ENCODE measurements around the gene MAGI2. TPM values are rescaled to one million over a fixed set of nuclear protein-coding genes. Genes with fewer than 3 reads are reported as not detected.
"Not testable (repeated sequence)": the region's sequence is repeated elsewhere in the genome, so short reads cannot be mapped to it uniquely, and the experiment has no call there.

The MAGI2 gene
- polyA plus RNA-seq, 4 donors, result 32.0 to 38.7 (median 33.7) TPM

DNA sequence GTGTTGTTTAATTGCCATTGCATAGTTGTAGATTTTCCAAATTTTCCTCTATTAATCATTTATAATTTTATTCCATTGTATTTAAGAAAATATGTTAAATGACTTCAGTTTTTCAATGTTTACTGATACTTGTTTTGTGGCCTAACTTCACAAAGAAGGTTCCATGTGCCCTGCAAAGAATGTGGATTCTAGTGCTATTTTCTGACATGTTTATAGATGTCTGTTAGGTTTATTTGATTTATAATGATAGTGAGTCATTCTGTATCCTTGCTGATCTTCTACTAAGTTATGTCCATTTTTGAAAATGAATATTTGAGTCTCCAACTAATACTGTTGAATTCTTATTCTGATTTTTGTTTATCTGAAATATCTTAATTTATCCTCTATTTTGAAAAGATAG is 369.0 kb downstream of the MAGI2 start:
- DNase-seq (ENCODE audit: low read depth in 4 of 4, low spot score in 2 of 4), result no peak

DNA sequence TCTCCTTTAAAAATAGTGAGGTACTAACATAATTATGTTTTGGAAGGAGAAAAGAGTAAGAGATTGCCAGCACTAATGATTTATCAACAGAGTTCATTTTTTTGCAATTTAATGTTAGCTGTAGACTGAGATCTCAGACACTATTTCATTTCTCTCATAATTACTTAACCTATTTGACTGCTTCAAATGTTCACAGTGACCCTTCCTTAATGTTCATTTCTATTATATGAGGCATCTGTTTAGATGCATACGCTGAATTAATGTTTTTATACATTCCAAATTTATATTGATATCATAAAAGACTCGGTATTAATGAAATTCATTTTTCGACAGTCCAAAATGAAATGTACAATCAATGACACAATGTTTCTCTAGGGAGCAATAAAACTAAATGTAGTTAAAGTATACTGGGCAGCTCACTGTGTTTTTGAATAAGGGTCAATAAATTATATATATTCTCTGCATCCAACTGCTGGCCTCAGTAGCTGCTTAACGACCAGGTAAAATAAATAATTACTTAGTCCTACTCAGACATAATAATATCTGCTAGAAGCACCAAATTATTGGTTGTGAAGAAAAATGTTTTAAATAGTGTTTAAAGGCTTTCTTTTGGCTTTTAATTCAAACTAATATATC is 373.4 kb downstream of the MAGI2 start:
- no peak for DNase-seq (ENCODE audit: low read depth in 4 of 4, low spot score in 2 of 4)

DNA sequence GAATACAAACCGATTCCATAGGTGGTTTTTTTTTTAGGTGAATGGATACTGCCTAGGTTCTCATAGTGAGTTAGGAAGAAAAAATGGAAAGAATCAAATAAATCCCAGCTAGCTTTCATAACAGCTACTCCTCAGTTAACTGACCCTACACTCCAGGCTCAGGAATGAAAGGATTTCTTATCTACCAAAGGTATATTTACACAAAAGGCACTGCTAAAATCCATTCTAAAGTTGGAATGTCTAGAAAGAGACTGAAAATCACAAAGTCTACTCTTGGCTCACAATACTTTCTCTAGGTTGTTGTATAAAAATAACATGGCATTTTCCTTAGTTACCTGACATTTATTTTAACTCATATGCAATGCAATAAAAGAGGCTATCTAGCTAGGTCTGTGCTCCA is 375.2 kb downstream of the MAGI2 start:
- DNase-seq (ENCODE audit: low read depth in 4 of 4, low spot score in 2 of 4), result no peak

DNA sequence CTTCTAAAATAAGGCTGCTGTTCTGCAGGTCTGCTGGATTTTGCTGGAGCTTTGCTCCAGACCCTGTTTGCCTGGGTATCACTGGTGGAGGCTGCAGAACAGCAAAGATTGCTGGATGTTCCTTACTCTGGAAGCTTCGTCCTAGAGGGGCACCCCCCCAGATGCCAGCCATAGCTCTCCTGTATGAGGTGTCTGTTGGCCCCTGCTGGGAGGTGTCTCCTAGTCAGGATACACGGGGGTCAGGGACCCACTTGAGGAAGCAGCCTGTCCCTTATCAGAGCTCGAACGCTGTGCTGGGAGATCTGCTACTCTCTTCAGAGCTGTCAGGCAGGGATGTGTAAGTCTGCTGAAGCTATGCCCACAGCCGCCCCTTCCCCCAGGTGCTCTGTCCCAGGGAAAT is 382.3 kb downstream of the MAGI2 start:
- DNase-seq (ENCODE audit: low read depth in 4 of 4, low spot score in 2 of 4), result not testable (repeated sequence)

DNA sequence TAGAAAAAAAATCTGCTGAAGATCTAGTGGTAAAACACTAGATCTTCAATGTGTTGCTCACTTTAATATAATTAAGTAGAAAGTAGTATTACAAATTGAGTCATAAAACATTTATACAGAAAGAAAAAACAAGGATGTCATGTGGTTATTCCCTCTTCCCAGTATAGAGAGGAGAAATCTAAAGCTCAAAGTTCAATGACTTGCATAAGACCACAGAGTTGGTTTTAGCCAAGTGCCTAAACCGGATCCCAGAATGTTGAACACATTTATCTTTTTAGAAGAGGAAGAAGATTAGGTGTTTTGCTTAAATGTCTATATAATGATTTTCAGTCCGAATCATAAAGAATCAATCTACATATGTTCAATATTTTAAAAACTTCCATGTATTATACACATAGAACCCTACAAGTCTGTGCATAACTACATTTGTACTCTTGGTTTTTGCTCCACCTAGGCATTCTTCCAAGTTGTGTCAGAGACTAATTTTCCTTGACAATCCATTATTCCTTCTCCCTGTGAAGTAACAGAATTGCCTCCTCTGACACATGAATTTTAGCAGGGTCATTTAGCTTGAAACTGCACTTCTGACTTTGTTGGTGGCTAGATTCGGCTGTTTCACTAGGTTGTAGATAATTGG is 389.2 kb downstream of the MAGI2 start:
- DNase-seq (ENCODE audit: low read depth in 4 of 4, low spot score in 2 of 4), result no peak

DNA sequence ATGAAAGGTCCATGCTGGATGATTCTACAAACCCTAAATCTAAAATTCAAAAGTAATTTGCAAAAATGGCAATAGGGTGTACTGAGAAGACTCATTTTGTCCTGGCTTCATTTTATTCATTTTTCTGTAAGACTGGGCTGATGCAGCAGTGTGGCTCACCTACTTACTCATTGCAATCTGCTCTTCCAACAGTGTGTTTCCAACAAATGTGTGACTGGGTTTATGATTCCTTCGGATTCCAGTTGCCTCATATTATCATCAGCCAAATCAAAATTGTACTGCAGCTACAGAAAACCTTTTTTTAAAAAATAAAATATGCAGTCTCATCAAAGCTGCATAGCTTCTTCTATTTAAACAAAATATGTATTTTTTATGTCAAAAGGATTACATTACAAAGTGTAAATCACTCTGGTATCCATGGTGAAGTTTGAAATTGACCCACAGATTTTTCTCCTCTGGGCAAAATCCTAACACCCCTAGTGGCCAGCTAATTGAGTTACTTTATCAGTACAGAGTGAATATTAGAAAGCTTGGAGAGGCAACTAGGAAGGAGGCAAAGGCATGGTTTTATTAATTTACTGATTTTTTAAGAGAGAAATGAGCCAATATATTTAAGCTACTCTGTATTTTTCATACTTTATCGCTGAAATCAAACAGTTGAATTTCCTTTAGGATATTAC is 390.3 kb downstream of the MAGI2 start:
- no peak for DNase-seq (ENCODE audit: low read depth in 4 of 4, low spot score in 2 of 4)

DNA sequence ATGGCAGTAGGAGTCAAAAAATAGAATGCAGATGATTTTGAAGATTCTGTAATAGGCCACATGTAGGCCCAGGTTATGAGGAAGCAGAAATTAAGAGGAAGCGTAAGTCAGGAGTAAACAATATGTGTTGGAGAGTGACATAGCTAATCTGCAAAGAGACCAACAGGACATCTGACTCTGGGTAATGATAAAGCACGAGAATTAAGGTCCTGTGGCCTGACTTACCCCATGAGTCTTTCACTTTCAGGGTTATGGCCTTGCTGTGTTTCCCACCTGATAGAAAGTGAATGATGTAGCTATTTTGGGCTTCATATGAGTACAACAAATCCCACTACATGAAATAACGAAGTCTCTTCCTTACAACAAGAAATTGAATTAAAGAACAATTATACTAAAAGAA is 393.0 kb downstream of the MAGI2 start:
- no peak for DNase-seq (ENCODE audit: low read depth in 4 of 4, low spot score in 2 of 4)

DNA sequence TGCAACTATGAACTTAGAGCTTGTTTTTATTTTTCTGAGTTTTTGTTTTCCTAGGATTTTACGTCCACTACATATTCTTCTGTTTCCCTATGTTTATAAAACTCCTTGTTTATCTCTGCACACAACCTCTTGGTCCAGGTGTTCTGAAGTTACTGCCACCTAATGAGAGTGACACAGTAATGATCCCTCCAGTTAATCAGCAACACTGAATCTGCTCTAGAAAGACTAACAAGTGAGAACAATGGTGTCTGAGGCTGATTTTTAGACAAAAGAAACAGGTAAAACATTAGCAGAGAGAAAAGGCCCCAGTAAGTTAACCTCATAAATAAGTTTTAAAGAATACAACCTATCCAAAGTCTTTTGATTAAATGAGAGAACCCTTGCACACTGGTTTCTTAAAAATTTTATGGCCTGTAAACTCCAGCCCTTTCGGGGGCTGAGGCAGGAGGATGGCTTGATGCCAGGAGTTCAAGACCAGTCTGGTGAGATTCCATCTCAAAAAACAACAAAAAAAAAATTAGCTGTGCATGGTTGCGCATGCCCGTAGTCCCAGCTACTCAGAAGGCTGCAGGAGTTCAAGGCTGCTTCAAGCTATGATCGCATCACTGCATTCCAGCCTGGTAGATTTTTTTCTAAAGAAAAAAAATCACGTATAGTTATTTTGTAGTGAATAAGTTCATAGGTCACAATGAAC is 397.6 kb downstream of the MAGI2 start:
- peak in 3 of 4 donors; percentile 7 to 37 (median 37) for DNase-seq (ENCODE audit: low read depth in 4 of 4, low spot score in 2 of 4)

DNA sequence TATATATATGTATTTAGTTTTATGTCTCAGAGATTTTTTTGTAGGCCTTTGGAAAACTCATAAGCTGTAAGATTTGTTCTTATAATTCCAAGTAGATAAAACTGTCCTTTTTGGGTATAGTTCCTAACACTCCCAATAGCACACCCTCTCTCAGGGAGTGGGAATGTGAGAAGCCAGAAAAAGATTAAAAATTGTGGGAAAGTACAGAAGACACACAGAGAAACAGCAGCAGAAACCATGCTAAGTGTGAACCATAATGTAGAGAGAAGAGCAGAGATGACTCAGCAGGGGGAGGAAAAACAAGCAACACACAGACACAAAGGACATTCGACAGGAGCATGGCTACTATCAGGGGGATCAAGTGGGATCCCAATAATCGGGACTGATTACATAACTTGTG is 401.6 kb downstream of the MAGI2 start:
- no peak for DNase-seq (ENCODE audit: low read depth in 4 of 4, low spot score in 2 of 4)

DNA sequence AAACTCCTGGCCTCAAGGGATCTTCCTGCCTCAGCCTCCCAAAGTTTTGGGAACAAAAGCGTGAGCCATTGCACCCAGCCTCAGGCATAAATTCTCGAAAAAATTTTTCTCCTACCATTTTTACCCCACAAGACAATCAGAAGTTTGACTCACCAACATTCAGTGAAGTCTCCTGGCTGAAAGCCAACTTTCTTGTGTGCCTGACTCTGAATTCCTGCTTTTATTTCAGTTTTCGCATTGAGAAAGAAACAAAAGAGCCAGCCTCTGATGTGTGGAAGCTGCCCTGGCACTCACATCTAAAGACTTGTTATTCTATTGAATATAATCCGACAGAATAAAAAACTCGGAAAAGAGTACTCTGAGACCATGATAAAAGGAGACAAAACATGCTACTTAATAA is 402.9 kb downstream of the MAGI2 start:
- no peak for DNase-seq (ENCODE audit: low read depth in 4 of 4, low spot score in 2 of 4)

DNA sequence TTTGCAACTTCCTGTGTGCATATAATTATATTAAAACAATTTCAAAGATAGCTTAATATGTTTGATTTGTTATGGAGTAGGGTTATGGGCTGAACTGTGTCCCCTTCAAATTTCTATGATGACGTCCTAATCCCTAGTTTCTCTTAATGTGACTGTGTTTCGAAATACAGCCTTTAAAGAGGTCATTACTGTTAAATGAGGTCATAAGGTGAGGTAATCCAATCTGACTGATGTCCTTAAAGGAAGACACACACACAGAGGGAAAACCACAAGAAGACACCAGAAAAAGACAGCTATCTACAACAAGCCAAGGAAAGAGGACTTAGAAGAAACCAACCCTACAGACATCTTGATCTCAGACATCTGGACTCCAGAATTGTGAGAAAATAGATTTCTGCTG is 407.4 kb downstream of the MAGI2 start:
- no peak for DNase-seq (ENCODE audit: low read depth in 4 of 4, low spot score in 2 of 4)

DNA sequence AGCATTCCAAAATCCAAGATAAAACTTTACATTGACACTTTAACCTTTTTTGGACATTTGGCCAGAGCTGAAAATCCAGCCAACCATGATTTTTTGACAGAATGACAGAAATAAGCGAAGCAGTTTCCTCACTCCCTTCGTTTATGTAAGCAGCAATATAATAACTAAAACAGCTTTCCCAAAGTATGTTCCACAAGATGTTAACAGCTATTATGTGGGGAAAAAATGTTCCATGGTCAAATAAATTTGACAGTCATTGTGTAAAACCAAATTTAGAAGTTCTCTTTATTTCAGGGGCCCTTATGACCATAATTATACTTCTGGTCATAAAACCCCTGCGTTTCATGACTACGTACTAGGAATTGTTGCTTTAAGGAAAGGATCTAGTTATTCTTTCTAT is 416.5 kb downstream of the MAGI2 start:
- no peak for DNase-seq (ENCODE audit: low read depth in 4 of 4, low spot score in 2 of 4)

DNA sequence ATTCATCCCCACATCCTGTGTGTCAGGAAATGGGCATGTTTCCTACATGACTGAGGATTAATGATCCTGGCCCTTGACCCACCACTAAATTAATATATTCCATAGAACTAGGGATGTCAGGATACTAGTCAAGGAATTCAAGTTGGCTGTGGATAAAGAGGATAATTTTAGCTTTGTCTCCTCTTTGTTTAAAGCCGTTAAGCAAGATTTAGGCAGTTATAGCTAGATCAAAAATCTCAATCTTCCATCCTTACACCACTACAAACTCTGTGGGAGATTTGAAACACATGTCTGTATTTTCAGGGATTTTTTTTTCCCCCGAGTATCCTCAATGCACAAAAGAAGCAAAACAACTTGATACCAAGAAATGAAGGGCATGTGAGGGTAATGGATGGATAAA is 417.1 kb downstream of the MAGI2 start:
- DNase-seq (ENCODE audit: low read depth in 4 of 4, low spot score in 2 of 4), result no peak

DNA sequence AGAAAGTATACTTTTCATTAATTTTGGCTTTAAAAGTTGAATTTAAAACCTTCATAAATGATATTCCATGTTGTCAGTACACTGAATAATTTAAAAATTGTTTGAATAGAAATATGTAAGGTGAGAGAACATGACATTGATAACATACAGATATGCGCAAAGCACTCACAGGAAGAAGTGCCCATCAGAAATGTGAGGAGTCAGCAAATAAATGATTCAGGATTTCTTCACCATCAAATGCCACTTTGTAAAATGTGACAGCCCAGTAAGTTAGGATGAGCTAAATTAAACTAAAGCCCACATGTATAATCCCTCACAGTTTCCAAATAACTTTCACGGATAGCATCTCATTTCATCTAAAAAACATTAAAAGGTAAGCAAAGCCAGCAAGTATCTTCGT is 417.6 kb downstream of the MAGI2 start:
- no peak for DNase-seq (ENCODE audit: low read depth in 4 of 4, low spot score in 2 of 4)

DNA sequence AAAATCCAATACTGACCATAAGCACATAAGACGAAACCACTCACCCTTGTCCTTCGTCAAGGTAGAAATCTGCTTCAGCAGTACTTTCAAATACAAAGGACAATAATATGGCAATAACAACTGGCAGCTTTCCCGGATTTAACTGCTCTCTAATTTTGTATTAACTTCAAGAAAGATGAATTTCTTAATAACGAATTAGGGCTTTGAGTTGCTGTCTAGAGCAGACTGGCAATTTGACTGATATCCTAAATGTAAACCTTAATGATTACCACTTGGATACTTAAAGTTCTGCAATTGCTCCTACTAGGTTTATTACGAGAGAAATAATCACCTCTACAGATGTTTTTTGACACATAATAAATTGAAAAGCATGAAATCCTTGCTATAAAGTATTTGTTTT is 418.7 kb downstream of the MAGI2 start:
- no peak for DNase-seq (ENCODE audit: low read depth in 4 of 4, low spot score in 2 of 4)

DNA sequence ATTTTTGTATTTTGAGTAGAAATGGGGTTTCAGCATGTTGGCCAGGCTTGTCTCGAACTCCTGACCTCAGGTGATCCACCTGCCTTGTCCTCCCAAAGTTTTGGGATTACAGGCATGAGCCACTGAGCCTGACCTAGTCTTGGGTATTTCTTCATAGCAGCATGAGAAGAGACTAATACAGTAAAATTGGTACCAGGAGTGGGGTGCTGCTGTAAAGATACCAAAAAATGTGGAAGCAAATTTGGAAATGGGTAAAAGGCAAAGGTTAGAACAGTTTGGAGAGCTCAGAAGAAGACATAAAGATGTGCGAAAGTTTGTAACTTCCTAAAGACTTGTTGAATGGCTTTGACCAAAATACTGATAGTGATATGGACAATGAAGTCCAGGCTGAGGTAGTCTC is 433.8 kb downstream of the MAGI2 start:
- not testable (repeated sequence) for DNase-seq (ENCODE audit: low read depth in 4 of 4, low spot score in 2 of 4)

DNA sequence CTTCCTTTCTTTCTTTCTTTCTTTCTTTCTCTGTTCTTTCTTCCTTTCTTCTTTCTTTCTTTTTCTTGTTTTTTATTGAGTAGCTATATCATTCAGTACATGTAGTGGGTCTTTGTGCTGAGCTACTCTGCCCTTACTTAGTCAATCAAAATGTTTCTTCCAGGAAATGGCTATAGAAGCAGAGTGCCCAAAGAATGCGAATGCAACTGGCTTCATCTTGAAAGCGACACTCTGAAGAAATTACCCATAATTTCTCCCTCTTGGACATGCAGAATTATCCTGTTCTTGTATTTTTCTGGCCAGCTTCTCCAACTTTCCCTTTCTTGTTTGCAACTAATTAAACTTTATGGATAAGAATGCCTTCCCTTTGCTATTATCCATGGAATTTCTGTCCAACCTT is 441.5 kb downstream of the MAGI2 start:
- no peak for DNase-seq (ENCODE audit: low read depth in 4 of 4, low spot score in 2 of 4)

DNA sequence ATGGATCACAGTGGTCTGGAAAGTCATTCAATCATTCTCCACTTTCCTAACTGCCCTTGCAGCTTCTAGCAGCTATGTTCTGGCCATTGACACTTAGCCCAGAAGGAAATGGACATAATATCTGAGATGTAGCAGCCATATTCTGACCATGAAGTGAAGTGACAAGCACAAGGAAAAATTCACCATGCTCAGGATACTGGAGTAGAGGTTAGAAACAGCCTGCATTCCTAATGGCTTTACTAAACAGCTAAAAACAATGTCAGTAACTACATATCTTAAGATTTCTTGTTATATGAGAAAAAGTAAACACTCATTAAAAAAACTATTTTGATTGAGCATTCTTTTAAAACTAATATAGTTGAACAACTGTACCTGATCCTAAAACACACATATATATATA is 443.8 kb downstream of the MAGI2 start:
- no peak for DNase-seq (ENCODE audit: low read depth in 4 of 4, low spot score in 2 of 4)

DNA sequence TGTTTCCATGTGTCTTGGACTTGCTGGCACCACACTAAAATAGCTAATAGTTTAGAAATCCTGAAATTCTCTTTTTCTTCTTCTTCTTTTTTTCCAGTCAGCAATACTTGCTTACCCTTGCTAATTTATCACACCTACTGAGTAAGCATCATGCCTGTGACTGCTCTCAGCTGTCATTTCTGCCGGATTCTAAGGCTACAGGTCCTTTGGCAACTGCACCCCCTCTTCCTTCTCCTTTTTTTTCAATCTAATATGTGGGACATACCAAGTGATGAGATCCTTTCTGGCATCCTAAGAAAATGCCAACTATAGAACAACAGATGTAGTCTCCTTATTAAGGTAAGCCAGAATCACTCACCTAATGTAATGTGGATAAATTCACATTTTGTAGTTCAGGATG is 444.7 kb downstream of the MAGI2 start:
- no peak for DNase-seq (ENCODE audit: low read depth in 4 of 4, low spot score in 2 of 4)

DNA sequence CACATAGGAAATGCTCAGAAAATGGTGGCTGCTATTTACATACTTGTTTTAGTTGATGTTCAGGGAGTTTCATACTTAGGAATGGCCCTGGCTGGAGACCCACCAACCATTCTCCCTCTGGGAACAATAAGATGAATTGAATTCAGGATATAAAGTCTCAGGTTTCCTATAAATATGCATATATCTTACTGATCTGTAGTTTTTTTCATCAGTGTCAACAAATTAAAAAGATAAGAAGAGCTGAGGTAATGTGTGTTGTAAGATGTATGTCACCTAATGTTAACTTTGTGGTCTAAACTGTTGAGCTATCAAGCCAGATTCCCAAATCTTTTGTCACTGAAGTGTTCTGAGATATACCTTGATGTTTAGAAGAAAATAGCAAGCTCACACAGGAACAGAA is 457.5 kb downstream of the MAGI2 start:
- no peak for DNase-seq (ENCODE audit: low read depth in 4 of 4, low spot score in 2 of 4)

DNA sequence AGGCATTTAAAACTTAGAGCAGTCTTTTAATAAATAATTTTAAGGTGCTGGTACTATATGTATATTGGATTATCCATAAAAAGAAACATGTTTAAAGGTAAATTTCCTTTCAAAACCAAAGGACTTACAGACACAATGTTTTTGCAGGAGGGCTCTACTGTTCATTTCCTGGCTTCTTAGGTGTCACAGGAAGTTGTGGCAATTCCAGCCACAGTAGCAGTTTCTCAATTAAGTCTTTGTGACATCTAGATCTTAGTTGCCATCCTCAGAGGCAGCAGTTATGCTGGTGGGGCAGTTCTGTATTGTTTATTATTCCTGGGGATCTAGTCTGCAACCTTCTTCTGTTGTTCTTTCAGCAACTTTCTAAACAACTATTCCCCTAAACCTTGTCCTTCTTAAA is 460.1 kb downstream of the MAGI2 start:
- DNase-seq (ENCODE audit: low read depth in 4 of 4, low spot score in 2 of 4), result no peak

DNA sequence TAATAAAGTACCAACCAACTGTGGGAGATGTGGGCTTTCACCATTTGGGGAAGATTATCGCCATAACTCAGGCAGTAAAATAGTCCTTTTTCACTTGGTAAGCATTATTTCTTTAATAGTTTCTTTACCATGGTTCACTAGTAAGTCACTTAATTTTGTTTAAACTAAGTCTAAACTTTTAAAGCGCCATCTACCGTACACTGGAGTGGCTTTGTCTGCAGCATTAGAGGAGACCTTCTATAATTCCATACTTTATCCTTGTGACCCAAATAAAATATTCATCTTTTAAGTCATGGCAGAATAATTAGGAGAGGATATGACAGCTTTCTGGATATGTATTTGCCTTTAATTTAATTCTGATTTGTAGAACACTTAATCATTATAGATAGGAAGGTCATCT is 468.0 kb downstream of the MAGI2 start:
- no peak for DNase-seq (ENCODE audit: low read depth in 4 of 4, low spot score in 2 of 4)

All from left renal cortex interstitium (tissue), 4 donors.